Spleen (tissue), 11 donors: ENCODE results near the gene GRAMD1C. TPM values are rescaled to one million over a fixed set of nuclear protein-coding genes. Genes with fewer than 3 reads are reported as not detected.

Source experiments
- DNase-seq: peaks from one replicate; pipeline ENCODE4 v3.0.0-alpha.2; 2020
- H3K27ac ChIP-seq, 8 donors: fragments of 200-600 bp; sonication (generic) in 7 of 8; 1 replicate in 4 of 8; 2 replicates in 4 of 8; pipeline versions ENCODE4 v1.5.0 to v1.8.0; 2016 to 2021; ENCODE audit warnings: inconsistent platforms in 4 of 8, mild to moderate bottlenecking in 4 of 8, moderate library complexity in 1 of 8
- H3K27me3 ChIP-seq, 7 donors: fragments of 200-600 bp; sonication (generic) in 6 of 7; replicated peaks in 1 of 7; 1 replicate in 4 of 7; 2 replicates in 3 of 7; pipeline versions ENCODE4 v1.5.0 to v1.8.0; 2016 to 2021; ENCODE audit warnings: inconsistent platforms in 3 of 7, mild to moderate bottlenecking in 1 of 7
- H3K36me3 ChIP-seq, 6 donors: fragments of 200-600 bp; sonication (generic) in 5 of 6; 1 replicate in 4 of 6; 2 replicates in 2 of 6; pipeline versions ENCODE4 v1.5.0 to v1.8.0; 2016 to 2021; ENCODE audit warnings: inconsistent platforms in 2 of 6
- H3K4me1 ChIP-seq, 6 donors: fragments of 200-600 bp; sonication (generic) in 5 of 6; 1 replicate in 3 of 6; 2 replicates in 3 of 6; pipeline versions ENCODE4 v1.5.0 to v1.8.0; 2016 to 2021; ENCODE audit warnings: inconsistent platforms in 3 of 6
- H3K4me3 ChIP-seq, 8 donors: fragments of 200-600 bp; sonication (generic) in 7 of 8; 1 replicate in 4 of 8; 2 replicates in 4 of 8; pipeline versions ENCODE4 v1.5.0 to v1.8.0; 2016 to 2021; ENCODE audit warnings: inconsistent platforms in 4 of 8, mild to moderate bottlenecking in 4 of 8, moderate library complexity in 2 of 8
- H3K9me3 ChIP-seq, 8 donors: fragments of 200-600 bp; sonication (generic) in 7 of 8; 1 replicate in 4 of 8; 2 replicates in 4 of 8; pipeline versions ENCODE4 v1.5.0 to v1.8.0; 2016 to 2021; ENCODE audit warnings: inconsistent platforms in 4 of 8
- CTCF ChIP-seq, 11 experiments: fragments of 200-600 bp in 7 of 11; fragments of 450-650 bp in 4 of 11; sonication (generic) in 4 of 11; IDR thresholded peaks in 8 of 11; conservative IDR thresholded peaks in 3 of 11; 1 replicate in 7 of 11; 2 replicates in 4 of 11; pipeline versions ENCODE4 v1.4.0 to v1.8.0; 2016 to 2021; ENCODE audit warnings: antibody characterized with exemption in 11 of 11, inconsistent platforms in 4 of 11, mild to moderate bottlenecking in 1 of 11
- POLR2A ChIP-seq, 3 donors: fragments of 450-650 bp; IDR thresholded peaks; one replicate each; pipeline ENCODE4 v1.5.1; 2017; ENCODE audit warnings: antibody characterized with exemption in 3 of 3, mild to moderate bottlenecking in 1 of 3
- POLR2AphosphoS5 ChIP-seq, 3 donors: sonication (generic); formaldehyde crosslinking; IDR thresholded peaks; one replicate each; pipeline ENCODE4 v1.5.1; 2017; ENCODE audit warnings: antibody characterized with exemption in 3 of 3
- WGBS, 5 donors: extraction: QIAGEN DNeasy Blood & Tissue Kit in 3 of 5; methylation state at CpG; one replicate each; pipeline versions ENCODE4 v1.1.5 to v1.1.7; 2013 to 2018; 5-methylcytosine and 5-hydroxymethylcytosine counted together
- intact Hi-C: fragments of 100-400 bp; cut with DNase I; formaldehyde crosslinking; loops from one replicate; pipeline ENCODE4 v1.15.0; 2023; ENCODE audit warnings: low total_unique reads
- polyA plus RNA-seq, 3 donors: library from polyadenylated mRNA; stranded (reverse); fragments of 200-250 nt; gene quantifications; one replicate each; pipeline ENCODE4 v1.2.1, GENCODE V29; 2013
- total RNA-seq, 7 donors: library from RNA; depleted of rRNA in 3 of 7; stranded (reverse); fragments of >200 nt in 3 of 7; fragmentation: NEBNext Ultra II Directional in 4 of 7; extraction: Animal tissue kit (Norgen Biotek cat#: 25700) in 4 of 7; gene quantifications; one replicate each; pipeline versions ENCODE4 v1.1.0 to v1.2.1, GENCODE V29; 2016 to 2021
- donor health status: healthy with polysubstance abuse.
- donor health status: DM: no; HTN: no; CAD: no; lungs with moderate emphysema.
- donor health status: DM: no; HTN: no; CAD: no.
- donor health status: Bipolar disorder and iron deficiency.
- donor health status: healthy.
- donor health status: DM: no; HTN: no; CAD: no.
- donor health status: DM: yes; HTN: yes; CAD: no.

Gene GRAMD1C
- total and polyA plus RNA-seq, 10 donors = 2.6 to 14.2 (median 4.4) TPM

- Histone ChIP-seq H3K36me3 (no peaks in the 10 kb centered on the region), H3K4me3 (peak overlapping the region in 1 of 8 donors; percentile 46), H3K27ac (peak overlapping the region; percentile 3 to 84 (median 74)), H3K9me3 (peaks cover 0 to 19% (median 14%) of the 10 kb centered on the region in 8 donors), H3K4me1 (peaks cover 3 to 44% (median 23%) of the 10 kb centered on the region in 6 donors), H3K27me3 (no peaks in the 10 kb centered on the region)
- 0% methylated on average over 1 of the region's 1 CpG for WGBS, 5 donors
- no peak for DNase-seq
- no peak for TF ChIP-seq POLR2AphosphoS5 (IDR thresholded peaks at IDR 0.05)
- TF ChIP-seq CTCF (IDR thresholded peaks at IDR 0.05 in 8 of 11, conservative IDR thresholded peaks at IDR 0.05 in 3 of 11) = no peak
- no peak for TF ChIP-seq POLR2A (IDR thresholded peaks at IDR 0.05)
- intact Hi-C loops = loop anchor here (10.0 kb wide), 1 partner anchor 86 kb away; the partner anchor contains the start of genes ATP6V1A and NAA50
Measured at GRCh38 chr3:113831103-113831355, 7.6 kb upstream of the GRAMD1C start.

DNA sequence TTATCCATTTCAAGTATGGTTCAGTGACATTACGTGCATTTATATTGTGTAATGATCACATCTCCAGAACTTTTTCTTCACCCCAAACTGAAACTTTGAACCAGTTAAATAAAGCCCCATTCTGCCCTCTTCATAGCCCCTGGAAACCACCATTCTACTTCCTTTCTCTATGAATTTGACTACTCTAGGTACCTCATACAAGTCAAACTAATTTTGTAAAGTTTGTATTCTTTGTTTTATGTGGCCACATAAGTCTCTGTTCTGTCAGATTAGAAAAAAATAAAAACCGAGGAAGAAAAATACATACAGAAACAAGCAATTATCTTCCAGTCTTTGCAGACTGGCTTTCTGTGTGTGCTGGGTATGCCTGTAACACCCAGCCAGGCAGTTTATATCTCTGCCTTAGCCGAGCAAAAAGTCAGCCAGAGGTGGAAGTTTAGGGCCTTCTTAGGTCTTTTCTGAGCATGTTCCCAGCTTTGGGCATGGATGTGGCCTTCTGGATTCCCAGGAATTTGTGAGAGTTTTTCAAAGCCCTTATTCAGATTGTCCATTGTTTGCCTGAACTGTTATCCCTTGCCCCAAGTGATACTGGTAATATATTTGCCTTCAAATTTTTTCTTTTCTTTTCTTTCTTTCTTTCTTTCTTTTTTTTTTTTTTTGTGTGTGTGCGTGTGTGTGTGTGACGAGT lies 6.0 kb upstream of the GRAMD1C start:
- H3K27me3 ChIP-seq = no peaks in the 10 kb centered on the region
- no peak overlapping the region for H3K4me3 ChIP-seq
- peak overlapping the region in 1 of 8 donors; percentile 7 for H3K27ac ChIP-seq
- intact Hi-C loops = loop anchor here (10.0 kb wide), 1 partner anchor 88 kb away; the partner anchor contains the start of genes ATP6V1A and NAA50
- DNase-seq = no peak
- H3K9me3 ChIP-seq = peaks cover 0 to 19% (median 14%) of the 10 kb centered on the region in 8 donors
- 73 to 83% (median 80%) methylated on average over 5 of the region's 5 CpGs for WGBS, 5 donors
- H3K36me3 ChIP-seq = no peaks in the 10 kb centered on the region
- TF ChIP-seq POLR2A (IDR thresholded peaks at IDR 0.05) (no peak), POLR2AphosphoS5 (IDR thresholded peaks at IDR 0.05) (no peak), CTCF (IDR thresholded peaks at IDR 0.05 in 8 of 11, conservative IDR thresholded peaks at IDR 0.05 in 3 of 11) (no peak)
- peaks cover 3 to 44% (median 23%) of the 10 kb centered on the region in 6 donors for H3K4me1 ChIP-seq

DNA sequence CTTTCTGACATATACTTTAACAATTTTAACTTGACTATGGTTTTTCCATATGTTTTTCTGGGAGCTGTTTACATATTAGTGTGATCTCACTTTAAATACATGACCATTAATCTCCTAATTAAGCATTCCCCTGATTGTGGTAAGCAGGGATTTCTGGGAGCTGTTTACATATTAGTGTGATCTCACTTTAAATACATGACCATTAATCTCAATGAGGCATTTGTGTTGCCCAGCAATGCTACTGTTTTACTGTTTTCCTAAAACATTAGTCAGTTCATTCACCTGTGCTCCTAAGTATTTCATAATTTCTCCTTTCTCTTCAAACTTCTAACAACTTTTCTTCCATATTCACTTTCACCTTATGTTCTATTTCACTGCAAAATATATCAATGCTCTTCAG lies 3.6 kb upstream of the GRAMD1C start:
- TF ChIP-seq POLR2A (IDR thresholded peaks at IDR 0.05) = no peak
- no peak for TF ChIP-seq POLR2AphosphoS5 (IDR thresholded peaks at IDR 0.05)
- Histone ChIP-seq H3K27me3 (no peaks in the 10 kb centered on the region), H3K4me1 (peaks cover 3 to 50% (median 21%) of the 10 kb centered on the region in 6 donors), H3K36me3 (no peaks in the 10 kb centered on the region), H3K27ac (no peak overlapping the region), H3K9me3 (peaks cover 0 to 19% (median 14%) of the 10 kb centered on the region in 8 donors), H3K4me3 (no peak overlapping the region)
- intact Hi-C loops = loop anchor here (10.0 kb wide), 1 partner anchor 90 kb away; the partner anchor contains the start of genes ATP6V1A and NAA50
- DNase-seq = no peak

DNA sequence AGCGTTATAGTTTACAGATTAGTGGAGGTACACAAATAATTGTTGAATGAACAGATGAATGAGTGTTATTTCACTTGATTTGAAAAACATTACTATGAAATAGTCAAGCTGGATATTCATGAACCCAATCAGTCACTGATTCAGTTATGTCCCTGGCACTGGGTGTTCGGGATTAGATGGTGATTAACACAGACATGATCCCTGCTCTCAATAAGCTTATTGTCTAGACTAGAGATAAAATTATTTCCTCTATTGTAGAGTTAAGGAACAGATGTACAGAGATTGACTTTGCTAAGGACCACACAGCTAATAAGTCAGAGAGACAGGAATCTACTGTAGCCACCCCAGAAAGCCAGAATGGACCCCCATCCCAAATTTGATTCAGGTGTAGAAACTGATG lies 963 bp downstream of the GRAMD1C start:
- H3K9me3 ChIP-seq = no peaks in the 10 kb centered on the region
- WGBS, 5 donors = 74 to 82% (median 78%) methylated on average over 2 of the region's 2 CpGs
- intact Hi-C loops = loop anchor here (10.0 kb wide), 1 partner anchor 95 kb away; the partner anchor contains the start of genes ATP6V1A and NAA50
- DNase-seq = no peak
- no peaks in the 10 kb centered on the region for H3K27me3 ChIP-seq
- peak overlapping the region in 4 of 8 donors; percentile 52 to 77 (median 59) for H3K4me3 ChIP-seq
- H3K27ac ChIP-seq = peak overlapping the region in 2 of 8 donors; percentile 72 to 77
- no peak for TF ChIP-seq POLR2AphosphoS5 (IDR thresholded peaks at IDR 0.05)
- no peak for TF ChIP-seq POLR2A (IDR thresholded peaks at IDR 0.05)
- TF ChIP-seq CTCF (IDR thresholded peaks at IDR 0.05 in 8 of 11, conservative IDR thresholded peaks at IDR 0.05 in 3 of 11) = no peak
- H3K4me1 ChIP-seq = peaks cover 0 to 21% (median 9%) of the 10 kb centered on the region in 6 donors
- no peaks in the 10 kb centered on the region for H3K36me3 ChIP-seq
